HepG2 (cell line): ENCODE results near the gene RNGTT.
"Not testable (repeated sequence)": the region's sequence is repeated elsewhere in the genome, so short reads cannot be mapped to it uniquely, and the experiment has no call there.

ENCODE experiments used
- CEBPB ChIP-seq: IDR thresholded peaks from 2 replicates; pipeline ENCODE4 v1.6.1; 2011; ENCODE audit warnings: low read depth, low read length, improper control_type of control experiment, borderline replicate concordance
- EP300 ChIP-seq, 3 experiments: sonication (generic) in 1 of 3; formaldehyde crosslinking in 1 of 3; IDR thresholded peaks; 2 replicates each; pipeline versions ENCODE4 v1.5.1 to v1.6.1; 2011 to 2020; ENCODE audit warnings: low read depth in 2 of 3, low read length in 2 of 3, borderline replicate concordance in 1 of 3, improper control_type of control experiment in 1 of 3, mild to moderate bottlenecking in 1 of 3, missing genetic modification reagents in 1 of 3, moderate library complexity in 1 of 3
- JARID2 ChIP-seq: sonication (generic); formaldehyde crosslinking; IDR thresholded peaks from 2 replicates; pipeline ENCODE4 v1.8.1; 2023; ENCODE audit warnings: missing genetic modification reagents, inconsistent platforms; ENCODE audit not compliant: insufficient replicate concordance
- JUN ChIP-seq: sonication (generic); formaldehyde crosslinking; IDR thresholded peaks from 2 replicates; pipeline ENCODE4 v1.4.0; 2020; ENCODE audit warnings: mild to moderate bottlenecking, missing genetic modification reagents
- KDM1A ChIP-seq: IDR thresholded peaks from 2 replicates; pipeline ENCODE4 v1.6.1; 2016; ENCODE audit warnings: missing compliant biosample characterization
- LCORL ChIP-seq, 2 experiments: fragments of 450-650 bp in 1 of 2; sonication (generic) in 1 of 2; formaldehyde crosslinking in 1 of 2; IDR thresholded peaks; 2 replicates each; pipeline versions ENCODE4 v1.5.0 to v1.6.1; 2017 to 2020; ENCODE audit warnings: antibody characterized with exemption in 1 of 2, missing genetic modification reagents in 1 of 2
- MIXL1 ChIP-seq: IDR thresholded peaks from 2 replicates; pipeline ENCODE4 v1.6.1; 2016
- SMYD3 ChIP-seq: sonication (generic); formaldehyde crosslinking; IDR thresholded peaks from 2 replicates; pipeline ENCODE4 v1.8.1; 2023; ENCODE audit warnings: mild to moderate bottlenecking, missing genetic modification reagents
- STAG1 ChIP-seq: sonication (generic); formaldehyde crosslinking; IDR thresholded peaks from 2 replicates; pipeline ENCODE4 v1.4.0; 2020; ENCODE audit warnings: missing genetic modification reagents
- ZNF33B ChIP-seq: sonication (generic); formaldehyde crosslinking; IDR thresholded peaks from 2 replicates; pipeline ENCODE4 v1.5.1; 2020; ENCODE audit warnings: mild to moderate bottlenecking, missing genetic modification reagents
- TF ChIP-seq, protein P1 (sequence below): sonication (generic); formaldehyde crosslinking; IDR thresholded peaks from 2 replicates; pipeline ENCODE4 v1.5.0; 2020; ENCODE audit warnings: mild to moderate bottlenecking, missing genetic modification reagents, moderate library complexity
- TF ChIP-seq, protein P2 (sequence below), 2 experiments: IDR thresholded peaks; 2 replicates each; pipeline ENCODE4 v1.6.1; 2011 to 2012; ENCODE audit warnings: low read length in 2 of 2, borderline replicate concordance in 1 of 2, low read depth in 1 of 2, mild to moderate bottlenecking in 1 of 2, moderate library complexity in 1 of 2
- TF ChIP-seq, protein P3 (sequence below): IDR thresholded peaks from 2 replicates; pipeline ENCODE4 v1.6.1; 2016; ENCODE audit warnings: low read depth, missing genetic modification reagents, missing compliant biosample characterization

DNA sequence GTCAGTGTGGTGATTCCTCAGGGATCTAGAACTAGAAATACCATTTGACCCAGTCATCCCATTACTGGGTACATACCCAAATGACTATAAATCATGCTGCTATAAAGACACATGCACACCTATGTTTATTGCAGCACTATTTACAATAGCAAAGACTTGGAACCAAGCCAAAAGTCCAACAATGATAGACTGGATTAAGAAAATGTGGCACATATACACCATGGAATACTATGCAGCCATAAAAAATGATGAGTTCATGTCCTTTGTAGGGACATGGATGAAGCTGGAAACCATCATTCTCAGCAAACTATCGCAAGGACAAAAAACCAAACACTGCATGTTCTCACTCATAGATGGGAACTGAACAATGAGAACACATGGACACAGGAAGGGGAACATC lies 247.0 kb downstream of the RNGTT start:
- TF ChIP-seq EP300 (IDR thresholded peaks at IDR 0.05; ENCODE audit: low read depth in 2 of 2, low read length in 2 of 2); EP300 (CRISPR knock-in tag; IDR thresholded peaks at IDR 0.05; ENCODE audit: borderline replicate concordance); JARID2; JUN (CRISPR knock-in tag); SMYD3 (CRISPR knock-in tag); KDM1A (CRISPR knock-in tag); MIXL1 (CRISPR knock-in tag); ZNF33B (CRISPR knock-in tag); LCORL (IDR thresholded peaks at IDR 0.05); LCORL (CRISPR knock-in tag; IDR thresholded peaks at IDR 0.05); CEBPB; STAG1 (CRISPR knock-in tag): not testable (repeated sequence)
- TF ChIP-seq, protein P1, sequence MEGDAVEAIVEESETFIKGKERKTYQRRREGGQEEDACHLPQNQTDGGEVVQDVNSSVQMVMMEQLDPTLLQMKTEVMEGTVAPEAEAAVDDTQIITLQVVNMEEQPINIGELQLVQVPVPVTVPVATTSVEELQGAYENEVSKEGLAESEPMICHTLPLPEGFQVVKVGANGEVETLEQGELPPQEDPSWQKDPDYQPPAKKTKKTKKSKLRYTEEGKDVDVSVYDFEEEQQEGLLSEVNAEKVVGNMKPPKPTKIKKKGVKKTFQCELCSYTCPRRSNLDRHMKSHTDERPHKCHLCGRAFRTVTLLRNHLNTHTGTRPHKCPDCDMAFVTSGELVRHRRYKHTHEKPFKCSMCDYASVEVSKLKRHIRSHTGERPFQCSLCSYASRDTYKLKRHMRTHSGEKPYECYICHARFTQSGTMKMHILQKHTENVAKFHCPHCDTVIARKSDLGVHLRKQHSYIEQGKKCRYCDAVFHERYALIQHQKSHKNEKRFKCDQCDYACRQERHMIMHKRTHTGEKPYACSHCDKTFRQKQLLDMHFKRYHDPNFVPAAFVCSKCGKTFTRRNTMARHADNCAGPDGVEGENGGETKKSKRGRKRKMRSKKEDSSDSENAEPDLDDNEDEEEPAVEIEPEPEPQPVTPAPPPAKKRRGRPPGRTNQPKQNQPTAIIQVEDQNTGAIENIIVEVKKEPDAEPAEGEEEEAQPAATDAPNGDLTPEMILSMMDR (CRISPR knock-in tag) = not testable (repeated sequence)
- TF ChIP-seq, protein P2, sequence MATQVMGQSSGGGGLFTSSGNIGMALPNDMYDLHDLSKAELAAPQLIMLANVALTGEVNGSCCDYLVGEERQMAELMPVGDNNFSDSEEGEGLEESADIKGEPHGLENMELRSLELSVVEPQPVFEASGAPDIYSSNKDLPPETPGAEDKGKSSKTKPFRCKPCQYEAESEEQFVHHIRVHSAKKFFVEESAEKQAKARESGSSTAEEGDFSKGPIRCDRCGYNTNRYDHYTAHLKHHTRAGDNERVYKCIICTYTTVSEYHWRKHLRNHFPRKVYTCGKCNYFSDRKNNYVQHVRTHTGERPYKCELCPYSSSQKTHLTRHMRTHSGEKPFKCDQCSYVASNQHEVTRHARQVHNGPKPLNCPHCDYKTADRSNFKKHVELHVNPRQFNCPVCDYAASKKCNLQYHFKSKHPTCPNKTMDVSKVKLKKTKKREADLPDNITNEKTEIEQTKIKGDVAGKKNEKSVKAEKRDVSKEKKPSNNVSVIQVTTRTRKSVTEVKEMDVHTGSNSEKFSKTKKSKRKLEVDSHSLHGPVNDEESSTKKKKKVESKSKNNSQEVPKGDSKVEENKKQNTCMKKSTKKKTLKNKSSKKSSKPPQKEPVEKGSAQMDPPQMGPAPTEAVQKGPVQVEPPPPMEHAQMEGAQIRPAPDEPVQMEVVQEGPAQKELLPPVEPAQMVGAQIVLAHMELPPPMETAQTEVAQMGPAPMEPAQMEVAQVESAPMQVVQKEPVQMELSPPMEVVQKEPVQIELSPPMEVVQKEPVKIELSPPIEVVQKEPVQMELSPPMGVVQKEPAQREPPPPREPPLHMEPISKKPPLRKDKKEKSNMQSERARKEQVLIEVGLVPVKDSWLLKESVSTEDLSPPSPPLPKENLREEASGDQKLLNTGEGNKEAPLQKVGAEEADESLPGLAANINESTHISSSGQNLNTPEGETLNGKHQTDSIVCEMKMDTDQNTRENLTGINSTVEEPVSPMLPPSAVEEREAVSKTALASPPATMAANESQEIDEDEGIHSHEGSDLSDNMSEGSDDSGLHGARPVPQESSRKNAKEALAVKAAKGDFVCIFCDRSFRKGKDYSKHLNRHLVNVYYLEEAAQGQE (IDR thresholded peaks at IDR 0.05; ENCODE audit: borderline replicate concordance in 1 of 2, low read depth in 1 of 2, low read length in 2 of 2) = not testable (repeated sequence)
- TF ChIP-seq, protein P3, sequence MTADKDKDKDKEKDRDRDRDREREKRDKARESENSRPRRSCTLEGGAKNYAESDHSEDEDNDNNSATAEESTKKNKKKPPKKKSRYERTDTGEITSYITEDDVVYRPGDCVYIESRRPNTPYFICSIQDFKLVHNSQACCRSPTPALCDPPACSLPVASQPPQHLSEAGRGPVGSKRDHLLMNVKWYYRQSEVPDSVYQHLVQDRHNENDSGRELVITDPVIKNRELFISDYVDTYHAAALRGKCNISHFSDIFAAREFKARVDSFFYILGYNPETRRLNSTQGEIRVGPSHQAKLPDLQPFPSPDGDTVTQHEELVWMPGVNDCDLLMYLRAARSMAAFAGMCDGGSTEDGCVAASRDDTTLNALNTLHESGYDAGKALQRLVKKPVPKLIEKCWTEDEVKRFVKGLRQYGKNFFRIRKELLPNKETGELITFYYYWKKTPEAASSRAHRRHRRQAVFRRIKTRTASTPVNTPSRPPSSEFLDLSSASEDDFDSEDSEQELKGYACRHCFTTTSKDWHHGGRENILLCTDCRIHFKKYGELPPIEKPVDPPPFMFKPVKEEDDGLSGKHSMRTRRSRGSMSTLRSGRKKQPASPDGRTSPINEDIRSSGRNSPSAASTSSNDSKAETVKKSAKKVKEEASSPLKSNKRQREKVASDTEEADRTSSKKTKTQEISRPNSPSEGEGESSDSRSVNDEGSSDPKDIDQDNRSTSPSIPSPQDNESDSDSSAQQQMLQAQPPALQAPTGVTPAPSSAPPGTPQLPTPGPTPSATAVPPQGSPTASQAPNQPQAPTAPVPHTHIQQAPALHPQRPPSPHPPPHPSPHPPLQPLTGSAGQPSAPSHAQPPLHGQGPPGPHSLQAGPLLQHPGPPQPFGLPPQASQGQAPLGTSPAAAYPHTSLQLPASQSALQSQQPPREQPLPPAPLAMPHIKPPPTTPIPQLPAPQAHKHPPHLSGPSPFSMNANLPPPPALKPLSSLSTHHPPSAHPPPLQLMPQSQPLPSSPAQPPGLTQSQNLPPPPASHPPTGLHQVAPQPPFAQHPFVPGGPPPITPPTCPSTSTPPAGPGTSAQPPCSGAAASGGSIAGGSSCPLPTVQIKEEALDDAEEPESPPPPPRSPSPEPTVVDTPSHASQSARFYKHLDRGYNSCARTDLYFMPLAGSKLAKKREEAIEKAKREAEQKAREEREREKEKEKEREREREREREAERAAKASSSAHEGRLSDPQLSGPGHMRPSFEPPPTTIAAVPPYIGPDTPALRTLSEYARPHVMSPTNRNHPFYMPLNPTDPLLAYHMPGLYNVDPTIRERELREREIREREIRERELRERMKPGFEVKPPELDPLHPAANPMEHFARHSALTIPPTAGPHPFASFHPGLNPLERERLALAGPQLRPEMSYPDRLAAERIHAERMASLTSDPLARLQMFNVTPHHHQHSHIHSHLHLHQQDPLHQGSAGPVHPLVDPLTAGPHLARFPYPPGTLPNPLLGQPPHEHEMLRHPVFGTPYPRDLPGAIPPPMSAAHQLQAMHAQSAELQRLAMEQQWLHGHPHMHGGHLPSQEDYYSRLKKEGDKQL = not testable (repeated sequence)
